GM12878 (cell line): ENCODE data around the gene CLEC20A. TPM values are rescaled to one million over a fixed set of nuclear protein-coding genes. Genes with fewer than 3 reads are reported as not detected.

ENCODE experiments used
- BRCA1 ChIP-seq: IDR thresholded peaks from 2 replicates; pipeline ENCODE4 v1.6.1; 2011; ENCODE audit warnings: low read depth, low read length, improper control_type of control experiment
- CBFB ChIP-seq: IDR thresholded peaks from 2 replicates; pipeline ENCODE4 v1.6.1; 2016; ENCODE audit warnings: antibody characterized with exemption, low read depth
- CREM ChIP-seq: IDR thresholded peaks from 2 replicates; pipeline ENCODE4 v1.6.1; 2014; ENCODE audit warnings: antibody characterized with exemption, low read depth
- ETV6 ChIP-seq, 2 experiments: fragments of 450-650 bp in 1 of 2; IDR thresholded peaks in 1 of 2; conservative IDR thresholded peaks in 1 of 2; 2 replicates each; pipeline ENCODE4 v1.6.1; 2014; ENCODE audit warnings: antibody characterized with exemption in 1 of 2, borderline replicate concordance in 1 of 2, low read depth in 1 of 2, mild to moderate bottlenecking in 1 of 2, moderate library complexity in 1 of 2
- IKZF1 ChIP-seq: fragments of 450-650 bp; conservative IDR thresholded peaks from 2 replicates; pipeline ENCODE4 v1.6.1; 2017; ENCODE audit warnings: antibody characterized with exemption, mild to moderate bottlenecking
- KLF5 ChIP-seq: fragments of 450-650 bp; IDR thresholded peaks from 2 replicates; pipeline ENCODE4 v1.6.1; 2014; ENCODE audit warnings: mild to moderate bottlenecking; ENCODE audit not compliant: partially characterized antibody
- MEF2A ChIP-seq: IDR thresholded peaks from 2 replicates; pipeline ENCODE4 v1.6.1; 2011; ENCODE audit warnings: low read depth, mild to moderate bottlenecking, low read length, moderate library complexity; ENCODE audit not compliant: insufficient read depth
- MYB ChIP-seq: fragments of 150-350 bp; IDR thresholded peaks from 2 replicates; pipeline ENCODE4 v1.6.1; 2014; ENCODE audit warnings: mild to moderate bottlenecking, low read depth, low read length, borderline replicate concordance
- PML ChIP-seq: IDR thresholded peaks from 2 replicates; pipeline ENCODE4 v1.6.1; 2012; ENCODE audit warnings: low read length, inconsistent platforms
- RAD21 ChIP-seq: IDR thresholded peaks from 2 replicates; pipeline ENCODE4 v1.6.1; 2011; ENCODE audit warnings: mild to moderate bottlenecking, low read depth, low read length, moderate library complexity; ENCODE audit not compliant: insufficient read depth
- RUNX3 ChIP-seq: IDR thresholded peaks from 2 replicates; pipeline ENCODE4 v1.6.1; 2012; ENCODE audit warnings: low read length, inconsistent platforms
- SMAD5 ChIP-seq: IDR thresholded peaks from 2 replicates; pipeline ENCODE4 v1.6.1; 2016; ENCODE audit warnings: antibody characterized with exemption, low read depth
- SMARCA5 ChIP-seq: fragments of 450-650 bp; IDR thresholded peaks from 2 replicates; pipeline ENCODE4 v1.6.1; 2017; ENCODE audit warnings: mild to moderate bottlenecking
- SMC3 ChIP-seq: IDR thresholded peaks from 2 replicates; pipeline ENCODE4 v1.6.1; 2011; ENCODE audit warnings: low read length, improper control_type of control experiment, borderline replicate concordance
- SREBF1 ChIP-seq: IDR thresholded peaks from 2 replicates; pipeline ENCODE4 v1.6.1; 2012; ENCODE audit warnings: mild to moderate bottlenecking, low read length
- TBL1XR1 ChIP-seq: IDR thresholded peaks from 2 replicates; pipeline ENCODE4 v1.6.1; 2012; ENCODE audit warnings: low read depth, low read length, improper control_type of control experiment
- polyA plus RNA-seq, 11 experiments: library from polyadenylated mRNA; depleted of rRNA in 4 of 11; unstranded in 6 of 11; stranded (reverse) in 5 of 11; fragments of >200 nt; fragmentation: Nextera tagmentation in 4 of 11; fragmentation: Illumina TruSeq in 1 of 11; extraction: Ambion mirVana in 4 of 11; extraction: Trizol in 1 of 11; gene quantifications; 1 replicate in 1 of 11; 2 replicates in 10 of 11; pipeline versions ENCODE4 v1.2.1 to v1.2.3, GENCODE V29; 2011 to 2016; ENCODE audit warnings: inconsistent platforms in 2 of 11, missing spikeins in 2 of 11, low read depth in 1 of 11
- total RNA-seq, 4 experiments: library from RNA; depleted of rRNA in 3 of 4; stranded (reverse); fragments of >200 nt in 3 of 4; fragmentation: Illumina TruSeq in 1 of 4; extraction: Trizol in 1 of 4; gene quantifications; 2 replicates each; pipeline versions ENCODE4 v1.2.1 to v1.2.3, GENCODE V29; 2013 to 2021
- TF ChIP-seq, protein P1 (sequence below): fragments of 450-650 bp; IDR thresholded peaks from 2 replicates; pipeline ENCODE4 v1.6.1; 2017; ENCODE audit warnings: mild to moderate bottlenecking, moderate library complexity
- TF ChIP-seq, protein P2 (sequence below): fragments of 150-350 bp; IDR thresholded peaks from 2 replicates; pipeline ENCODE4 v1.6.1; 2014; ENCODE audit warnings: mild to moderate bottlenecking, low read depth, low read length

Gene CLEC20A
- total and polyA plus RNA-seq, 10 of the 15 experiments (the other 5 are each of a cell fraction or from before 2014, with no cell fraction given) = not detected

DNA sequence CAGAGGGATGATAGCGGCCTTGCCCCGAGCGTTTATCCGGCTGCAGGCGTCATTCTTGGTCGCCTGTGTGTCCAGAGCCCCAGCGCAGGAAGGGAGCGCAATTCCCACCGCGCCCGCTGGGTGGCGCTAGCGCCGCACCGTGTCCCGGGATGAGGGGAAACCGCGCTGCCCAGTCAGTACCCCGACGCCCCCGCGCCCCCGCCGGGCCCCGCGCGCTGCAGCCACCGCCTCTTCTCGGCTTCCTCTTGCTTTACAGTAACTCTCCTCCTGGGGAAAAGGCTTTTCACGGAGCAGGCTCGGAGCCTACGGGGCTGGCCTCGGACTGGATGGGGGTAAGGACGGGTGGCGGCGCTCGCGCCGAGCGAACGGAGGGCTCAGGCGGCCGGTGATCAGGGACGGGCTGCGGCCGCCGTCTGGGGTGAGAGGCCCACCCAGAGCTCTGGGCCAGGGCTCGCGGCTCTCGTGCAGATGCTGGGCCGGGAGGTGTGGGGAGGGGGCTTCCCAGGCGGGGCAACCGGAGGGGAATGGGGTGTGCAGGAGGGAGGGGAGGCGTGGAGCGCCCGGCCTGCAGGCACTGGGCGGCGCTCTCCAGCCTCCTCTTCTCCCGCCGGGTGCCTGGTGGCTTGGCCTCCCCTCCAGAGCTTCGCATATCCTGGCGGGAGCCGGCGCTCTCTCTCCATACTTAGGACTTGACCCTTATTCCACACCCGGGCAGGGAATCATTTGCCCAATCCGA, 46.0 kb upstream of the CLEC20A start (continued):
- TF ChIP-seq, protein P1, sequence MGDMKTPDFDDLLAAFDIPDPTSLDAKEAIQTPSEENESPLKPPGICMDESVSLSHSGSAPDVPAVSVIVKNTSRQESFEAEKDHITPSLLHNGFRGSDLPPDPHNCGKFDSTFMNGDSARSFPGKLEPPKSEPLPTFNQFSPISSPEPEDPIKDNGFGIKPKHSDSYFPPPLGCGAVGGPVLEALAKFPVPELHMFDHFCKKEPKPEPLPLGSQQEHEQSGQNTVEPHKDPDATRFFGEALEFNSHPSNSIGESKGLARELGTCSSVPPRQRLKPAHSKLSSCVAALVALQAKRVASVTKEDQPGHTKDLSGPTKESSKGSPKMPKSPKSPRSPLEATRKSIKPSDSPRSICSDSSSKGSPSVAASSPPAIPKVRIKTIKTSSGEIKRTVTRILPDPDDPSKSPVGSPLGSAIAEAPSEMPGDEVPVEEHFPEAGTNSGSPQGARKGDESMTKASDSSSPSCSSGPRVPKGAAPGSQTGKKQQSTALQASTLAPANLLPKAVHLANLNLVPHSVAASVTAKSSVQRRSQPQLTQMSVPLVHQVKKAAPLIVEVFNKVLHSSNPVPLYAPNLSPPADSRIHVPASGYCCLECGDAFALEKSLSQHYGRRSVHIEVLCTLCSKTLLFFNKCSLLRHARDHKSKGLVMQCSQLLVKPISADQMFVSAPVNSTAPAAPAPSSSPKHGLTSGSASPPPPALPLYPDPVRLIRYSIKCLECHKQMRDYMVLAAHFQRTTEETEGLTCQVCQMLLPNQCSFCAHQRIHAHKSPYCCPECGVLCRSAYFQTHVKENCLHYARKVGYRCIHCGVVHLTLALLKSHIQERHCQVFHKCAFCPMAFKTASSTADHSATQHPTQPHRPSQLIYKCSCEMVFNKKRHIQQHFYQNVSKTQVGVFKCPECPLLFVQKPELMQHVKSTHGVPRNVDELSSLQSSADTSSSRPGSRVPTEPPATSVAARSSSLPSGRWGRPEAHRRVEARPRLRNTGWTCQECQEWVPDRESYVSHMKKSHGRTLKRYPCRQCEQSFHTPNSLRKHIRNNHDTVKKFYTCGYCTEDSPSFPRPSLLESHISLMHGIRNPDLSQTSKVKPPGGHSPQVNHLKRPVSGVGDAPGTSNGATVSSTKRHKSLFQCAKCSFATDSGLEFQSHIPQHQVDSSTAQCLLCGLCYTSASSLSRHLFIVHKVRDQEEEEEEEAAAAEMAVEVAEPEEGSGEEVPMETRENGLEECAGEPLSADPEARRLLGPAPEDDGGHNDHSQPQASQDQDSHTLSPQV = 0 out of 2 replicates have a peak, but pooled peaks have one; percentile 37
- TF ChIP-seq KLF5 = no peak
- 0 out of 2 replicates have a peak, but pooled peaks have one; percentile 52 for TF ChIP-seq CBFB
- peak; percentile 71 for TF ChIP-seq RUNX3
- TF ChIP-seq MYB = 0 out of 2 replicates have a peak, but pooled peaks have one; percentile 35
- TF ChIP-seq SREBF1 = no peak
- TF ChIP-seq MEF2A = 0 out of 2 replicates have a peak, but pooled peaks have one; percentile 55
- peak; percentile 77 for TF ChIP-seq RAD21
- TF ChIP-seq ETV6 (conservative IDR thresholded peaks at IDR 0.05 in 1 of 2, IDR thresholded peaks at IDR 0.05 in 1 of 2; ENCODE audit: borderline replicate concordance in 1 of 2, low read depth in 1 of 2) = 0 out of 4 replicates have a peak, but pooled peaks of 1 of the 2 experiments have one; percentile 31
- TF ChIP-seq CREM = peak; percentile 41; the same call in 1 of the 2 replicates
- TF ChIP-seq IKZF1 = peak; percentile 13; the same call in 1 of the 2 replicates
- TF ChIP-seq BRCA1 = no peak
- TF ChIP-seq SMAD5 = no peak
- TF ChIP-seq TBL1XR1 = 0 out of 2 replicates have a peak, but pooled peaks have one; percentile 10
- TF ChIP-seq PML = no peak
- TF ChIP-seq, protein P2, sequence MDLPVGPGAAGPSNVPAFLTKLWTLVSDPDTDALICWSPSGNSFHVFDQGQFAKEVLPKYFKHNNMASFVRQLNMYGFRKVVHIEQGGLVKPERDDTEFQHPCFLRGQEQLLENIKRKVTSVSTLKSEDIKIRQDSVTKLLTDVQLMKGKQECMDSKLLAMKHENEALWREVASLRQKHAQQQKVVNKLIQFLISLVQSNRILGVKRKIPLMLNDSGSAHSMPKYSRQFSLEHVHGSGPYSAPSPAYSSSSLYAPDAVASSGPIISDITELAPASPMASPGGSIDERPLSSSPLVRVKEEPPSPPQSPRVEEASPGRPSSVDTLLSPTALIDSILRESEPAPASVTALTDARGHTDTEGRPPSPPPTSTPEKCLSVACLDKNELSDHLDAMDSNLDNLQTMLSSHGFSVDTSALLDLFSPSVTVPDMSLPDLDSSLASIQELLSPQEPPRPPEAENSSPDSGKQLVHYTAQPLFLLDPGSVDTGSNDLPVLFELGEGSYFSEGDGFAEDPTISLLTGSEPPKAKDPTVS = no peak
- peak; percentile 64 for TF ChIP-seq SMARCA5
- TF ChIP-seq SMC3 = peak; percentile 61
